ENCODE data around the gene C6orf89. TPM values are rescaled to one million over a fixed set of nuclear protein-coding genes. Genes with fewer than 3 reads are reported as not detected.
A peak's percentile ranks its signal among the peaks of the same experiment; 100 is the strongest.

C6orf89 gene
- total and polyA plus RNA-seq, 8 donors, result 11.6 to 39.2 (median 30.6) TPM

DNA sequence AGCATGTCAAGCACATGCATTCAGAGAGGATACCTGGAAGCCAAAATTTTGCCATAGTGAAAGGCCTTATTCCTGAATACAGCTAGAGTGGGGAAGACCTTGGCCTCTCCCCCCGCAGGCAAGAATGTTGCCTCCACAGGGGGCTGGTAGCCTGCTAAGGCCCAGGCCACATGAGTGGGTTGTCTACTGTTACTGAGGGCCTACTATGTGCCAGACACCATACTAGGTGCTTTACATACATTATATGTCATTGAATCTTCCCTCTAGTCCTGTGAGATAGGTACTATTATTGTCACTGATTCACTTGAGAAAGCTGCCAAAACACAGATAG lies 68.1 kb downstream of the C6orf89 start:
- H3K36me3 ChIP-seq, result no peaks in the 10 kb centered on the region
- WGBS, 2 donors, result 90 to 95% methylated on average over 1 of the region's 1 CpG
- no peaks in the 10 kb centered on the region for H3K9me3 ChIP-seq
- no peak overlapping the region for H3K4me3 ChIP-seq
- ATAC-seq (no peak), FAIRE-seq (no peak), DNase-seq (no peak)
- no peaks in the 10 kb centered on the region for H3K4me1 ChIP-seq
- H3K27me3 ChIP-seq, result no peaks in the 10 kb centered on the region
- TF ChIP-seq, protein P1, sequence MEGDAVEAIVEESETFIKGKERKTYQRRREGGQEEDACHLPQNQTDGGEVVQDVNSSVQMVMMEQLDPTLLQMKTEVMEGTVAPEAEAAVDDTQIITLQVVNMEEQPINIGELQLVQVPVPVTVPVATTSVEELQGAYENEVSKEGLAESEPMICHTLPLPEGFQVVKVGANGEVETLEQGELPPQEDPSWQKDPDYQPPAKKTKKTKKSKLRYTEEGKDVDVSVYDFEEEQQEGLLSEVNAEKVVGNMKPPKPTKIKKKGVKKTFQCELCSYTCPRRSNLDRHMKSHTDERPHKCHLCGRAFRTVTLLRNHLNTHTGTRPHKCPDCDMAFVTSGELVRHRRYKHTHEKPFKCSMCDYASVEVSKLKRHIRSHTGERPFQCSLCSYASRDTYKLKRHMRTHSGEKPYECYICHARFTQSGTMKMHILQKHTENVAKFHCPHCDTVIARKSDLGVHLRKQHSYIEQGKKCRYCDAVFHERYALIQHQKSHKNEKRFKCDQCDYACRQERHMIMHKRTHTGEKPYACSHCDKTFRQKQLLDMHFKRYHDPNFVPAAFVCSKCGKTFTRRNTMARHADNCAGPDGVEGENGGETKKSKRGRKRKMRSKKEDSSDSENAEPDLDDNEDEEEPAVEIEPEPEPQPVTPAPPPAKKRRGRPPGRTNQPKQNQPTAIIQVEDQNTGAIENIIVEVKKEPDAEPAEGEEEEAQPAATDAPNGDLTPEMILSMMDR (IDR thresholded peaks at IDR 0.05), result no peak
- intact Hi-C loops (cut with DNase I), result no loop called here
- no peak overlapping the region for H3K27ac ChIP-seq

DNA sequence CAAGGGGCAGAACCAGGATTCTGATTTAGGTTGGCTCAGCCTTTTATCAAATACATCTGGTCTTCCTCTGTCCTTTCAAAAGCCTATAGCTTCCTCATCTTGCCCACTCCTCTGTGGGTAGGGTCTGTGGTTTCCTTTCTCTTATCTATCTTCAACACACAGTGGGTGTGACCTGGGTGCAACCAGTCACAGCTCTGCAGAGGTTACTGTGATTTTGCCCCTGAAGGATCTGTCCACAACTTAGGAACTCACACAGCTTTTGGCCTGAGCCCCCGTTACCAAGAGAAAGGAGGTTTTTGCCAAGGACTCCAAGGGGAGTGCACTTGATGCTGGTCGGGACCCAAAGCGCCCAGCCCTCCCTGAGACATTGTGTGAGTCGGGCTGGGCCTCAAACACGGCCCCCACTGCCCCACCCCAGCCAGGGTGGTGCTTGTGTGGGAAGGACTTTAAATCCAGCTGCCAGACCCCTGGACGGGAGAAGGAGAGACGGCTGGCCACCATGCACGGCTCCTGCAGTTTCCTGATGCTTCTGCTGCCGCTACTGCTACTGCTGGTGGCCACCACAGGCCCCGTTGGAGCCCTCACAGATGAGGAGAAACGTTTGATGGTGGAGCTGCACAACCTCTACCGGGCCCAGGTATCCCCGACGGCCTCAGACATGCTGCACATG lies 68.6 kb downstream of the C6orf89 start, which contains the start of gene PI16:
Gene PI16 (plus strand): TSS at position 477 of the 670 bp plus-strand sequence. CDS start 23 bp downstream, at position 500.
- ATAC-seq (no peak), DNase-seq (no peak), FAIRE-seq (no peak)
- Histone ChIP-seq H3K27me3 (no peaks in the 10 kb centered on the region), H3K36me3 (no peaks in the 10 kb centered on the region), H3K4me1 (no peaks in the 10 kb centered on the region), H3K27ac (no peak within 1 kb of the TSS), H3K9me3 (no peaks in the 10 kb centered on the region), H3K4me3 (no peak within 1 kb of the TSS)
- intact Hi-C loops (cut with DNase I), result no loop called here
- TF ChIP-seq, protein P1 (IDR thresholded peaks at IDR 0.05), result no peak
- 80 to 82% methylated on average over 14 of the region's 14 CpGs for WGBS, 2 donors

DNA sequence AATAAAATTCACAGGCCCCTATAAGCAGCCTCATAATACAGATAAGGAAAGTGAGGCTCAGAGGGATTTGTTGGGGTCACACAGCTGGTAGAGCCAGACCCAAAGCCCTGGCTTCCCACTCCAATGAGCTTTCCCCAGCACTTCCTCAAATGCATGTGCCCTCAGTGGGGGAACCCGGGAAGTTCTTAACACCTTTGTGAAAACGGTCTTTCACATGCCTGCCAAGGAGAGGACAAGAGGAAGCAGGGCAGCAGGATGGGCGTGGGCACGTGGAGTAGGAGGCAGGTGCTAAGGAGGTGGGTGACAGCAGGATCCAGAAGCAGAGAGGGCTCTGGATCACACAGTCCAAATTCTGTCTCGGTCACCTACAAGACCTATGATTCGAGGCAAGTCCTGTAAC lies 69.4 kb downstream of the C6orf89 start:
- H3K4me1 ChIP-seq, result no peaks in the 10 kb centered on the region
- no peak overlapping the region for H3K4me3 ChIP-seq
- no peaks in the 10 kb centered on the region for H3K9me3 ChIP-seq
- DNase-seq, result peak in 1 of 6 donors; percentile 30
- H3K27me3 ChIP-seq, result no peaks in the 10 kb centered on the region
- H3K27ac ChIP-seq, result no peak overlapping the region
- intact Hi-C loops (cut with DNase I), result no loop called here
- ATAC-seq, result no peak
- FAIRE-seq, result no peak
- WGBS, 2 donors, result 74 to 81% methylated on average over 6 of the region's 6 CpGs
- TF ChIP-seq, protein P1 (IDR thresholded peaks at IDR 0.05), result no peak
- H3K36me3 ChIP-seq, result no peaks in the 10 kb centered on the region

- ATAC-seq, result peak in 2 of 4 donors; percentile 7 to 26
- WGBS, 2 donors, result 77 to 81% methylated on average over 9 of the region's 9 CpGs
- Histone ChIP-seq H3K4me3 (no peak overlapping the region), H3K36me3 (no peaks in the 10 kb centered on the region), H3K27ac (no peak overlapping the region), H3K4me1 (no peaks in the 10 kb centered on the region), H3K27me3 (no peaks in the 10 kb centered on the region), H3K9me3 (no peaks in the 10 kb centered on the region)
- intact Hi-C loops (cut with DNase I), result no loop called here
- no peak for FAIRE-seq
- TF ChIP-seq, protein P1 (IDR thresholded peaks at IDR 0.05), result no peak
- DNase-seq, result peak in 1 of 6 donors; percentile 58
These were observed 70.1 kb downstream of the C6orf89 start for GRCh38 chr6:36955671-36956445.

DNA sequence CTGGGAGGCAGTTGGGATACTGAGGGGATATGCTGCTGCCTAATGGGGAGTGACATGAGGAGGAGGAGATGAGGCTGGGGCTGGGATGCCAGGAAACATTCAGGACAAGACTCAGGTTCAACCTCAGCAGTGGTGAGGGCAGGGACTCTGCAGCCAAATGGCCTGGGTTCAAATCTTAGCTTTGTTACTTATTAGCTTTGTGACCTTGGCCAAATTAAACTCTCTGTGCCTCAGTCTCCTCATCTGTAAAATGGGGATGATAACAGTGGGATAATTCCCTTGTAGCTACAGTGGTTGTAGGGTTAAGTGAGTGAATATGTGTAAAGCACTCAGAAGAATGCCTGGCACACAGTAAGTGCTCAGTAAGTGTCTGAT lies 70.7 kb downstream of the C6orf89 start:
- Histone ChIP-seq H3K4me3 (no peak overlapping the region), H3K9me3 (no peaks in the 10 kb centered on the region), H3K27ac (no peak overlapping the region), H3K27me3 (no peaks in the 10 kb centered on the region), H3K4me1 (no peaks in the 10 kb centered on the region), H3K36me3 (no peaks in the 10 kb centered on the region)
- FAIRE-seq (no peak), ATAC-seq (no peak), DNase-seq (no peak)
- TF ChIP-seq, protein P1 (IDR thresholded peaks at IDR 0.05), result no peak
- intact Hi-C loops (cut with DNase I), result no loop called here

Measured in pancreas (tissue), 10 donors.